Measurements from ENCODE around the gene XXYLT1. TPM values are rescaled to one million over a fixed set of nuclear protein-coding genes. Genes with fewer than 3 reads are reported as not detected.
A peak's percentile ranks its signal among the peaks of the same experiment; 100 is the strongest.

XXYLT1 gene
- total RNA-seq, 2 experiments from 2014 or later: 5.4 to 5.7 TPM

DNA sequence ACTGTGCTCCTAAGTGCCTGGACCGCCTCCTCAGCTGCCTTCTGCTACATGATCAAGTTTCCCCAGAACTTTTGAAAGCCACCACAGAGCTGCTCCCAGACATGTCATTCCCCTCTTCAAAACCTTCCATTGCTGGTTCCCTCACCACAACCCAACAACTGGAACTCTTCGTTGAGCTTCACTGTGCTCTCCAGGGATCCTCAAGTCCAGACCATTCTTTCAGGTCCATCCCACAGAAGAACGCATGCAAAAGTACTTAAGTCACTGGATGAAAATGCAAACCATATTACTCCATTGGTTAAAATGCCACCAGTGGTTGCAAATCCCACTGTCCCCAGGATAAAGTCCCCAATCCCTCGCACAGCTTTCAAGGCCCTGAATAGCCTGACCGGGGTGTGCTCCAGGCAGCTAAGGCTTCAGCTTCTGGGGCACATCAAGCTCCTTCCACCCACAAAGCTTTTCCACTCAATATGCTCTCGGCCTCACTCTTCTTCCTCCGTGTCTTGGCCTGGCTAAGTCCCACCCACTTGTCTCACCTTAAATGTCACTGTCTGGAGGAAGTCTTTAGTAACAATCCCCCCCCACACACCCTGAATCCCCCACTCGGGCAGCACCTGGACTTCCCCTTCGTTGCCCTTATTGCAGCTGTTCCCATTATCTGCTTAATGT, 84.8 kb downstream of the XXYLT1 start:
- ChIA-PET POLR2A (interaction anchor here (0.6 to 1.0 kb wide), 2 partner anchors 8 to 41 kb away, joined by 5 to 7 read pairs; no protein-coding TSS in a partner anchor), CTCF (no interaction called here)
- intact Hi-C loops (cut with DNase I, micrococcal nuclease): no loop called here
- no peaks in the 10 kb centered on the region for H3K27me3 Mint-ChIP-seq
- H3K9me3 Mint-ChIP-seq (ENCODE audit: low read depth): peaks cover 8% of the 10 kb centered on the region
- no peak for DNase-seq
- H3K4me3 Mint-ChIP-seq: no peak overlapping the region
- no peak for ATAC-seq
- peaks cover 55% of the 10 kb centered on the region for H3K4me1 Mint-ChIP-seq
- peaks cover 8% of the 10 kb centered on the region for H3K36me3 Mint-ChIP-seq (ENCODE audit: low read depth)
- H3K27ac Mint-ChIP-seq: peak overlapping the region; percentile 15

DNA sequence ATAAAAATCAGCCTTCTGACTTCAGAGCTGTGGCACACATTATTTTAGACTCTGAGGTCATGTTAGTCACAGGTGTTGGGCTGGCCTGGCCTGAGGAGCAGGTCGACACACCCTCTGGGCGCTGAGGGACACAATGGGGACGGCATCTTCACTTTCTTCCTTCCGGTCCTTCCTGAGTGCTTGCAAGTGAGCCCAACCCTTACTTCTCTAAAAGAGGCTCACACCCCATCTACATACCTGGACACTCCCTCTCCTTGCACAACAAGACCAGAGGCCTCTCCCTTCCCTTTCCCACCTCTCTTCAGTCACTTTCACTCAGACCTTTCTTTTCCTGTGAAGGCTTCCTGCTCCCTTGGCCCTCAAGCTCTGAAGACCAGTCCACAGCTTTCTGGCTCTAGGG, 85.4 kb downstream of the XXYLT1 start:
- peaks cover 57% of the 10 kb centered on the region for H3K4me1 Mint-ChIP-seq

DNA sequence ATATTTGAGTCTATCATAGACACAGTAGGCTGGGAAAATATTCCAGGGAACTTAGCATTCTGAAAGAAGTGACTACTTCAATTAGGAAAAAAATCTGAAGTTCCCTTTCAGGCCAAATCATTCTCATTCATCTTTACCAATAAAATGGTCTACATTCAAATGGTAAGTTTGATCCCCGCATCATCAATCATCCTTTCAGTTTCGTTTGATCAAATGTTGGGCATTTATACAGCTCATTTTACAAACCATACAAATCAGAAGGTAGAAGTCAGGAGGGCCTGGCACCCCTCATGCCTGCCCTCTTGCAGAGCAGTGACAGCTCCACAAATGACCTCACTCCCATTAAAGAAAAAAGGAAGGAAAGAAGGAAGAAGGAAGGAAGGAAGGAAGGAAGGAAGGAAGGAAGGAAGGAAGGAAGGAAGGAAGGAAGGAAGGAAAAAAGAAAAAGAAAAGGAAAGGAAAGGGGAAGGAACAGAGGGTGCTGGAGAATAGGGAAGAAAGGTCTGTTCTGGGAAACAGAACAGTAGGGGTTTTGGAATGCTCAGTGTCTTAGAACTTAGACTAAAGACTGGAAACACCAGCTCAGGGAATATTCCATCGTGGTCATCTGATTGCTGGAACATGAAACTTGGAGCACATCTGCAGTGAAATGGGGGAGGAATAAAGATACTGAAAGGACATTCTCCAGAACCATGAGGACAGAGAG, 86.1 kb downstream of the XXYLT1 start:
- Mint-ChIP-seq H3K27me3 (no peaks in the 10 kb centered on the region), H3K4me3 (no peak overlapping the region), H3K9me3 (ENCODE audit: low read depth) (peaks cover 5% of the 10 kb centered on the region), H3K36me3 (ENCODE audit: low read depth) (peaks cover 5% of the 10 kb centered on the region), H3K27ac (no peak overlapping the region), H3K4me1 (peaks cover 57% of the 10 kb centered on the region)
- ATAC-seq (no peak), DNase-seq (no peak)
- CTCF ChIA-PET: no interaction called here
- POLR2A ChIA-PET: interaction anchor here (1.0 kb wide), 1 partner anchor 51 kb away, joined by 4 read pairs; no protein-coding TSS in a partner anchor
- intact Hi-C loops (cut with DNase I, micrococcal nuclease): loop anchor here in 1 of 2 experiments (5.0 kb wide), 1 partner anchor 58 kb away; no protein-coding TSS in a partner anchor

More for the DNA sequence above, 85.4 kb downstream of the XXYLT1 start:
- DNase-seq (no peak), ATAC-seq (no peak)
- Mint-ChIP-seq H3K4me3 (no peak overlapping the region), H3K27me3 (no peaks in the 10 kb centered on the region), H3K9me3 (ENCODE audit: low read depth) (peaks cover 5% of the 10 kb centered on the region), H3K27ac (peak overlapping the region; percentile 15), H3K36me3 (ENCODE audit: low read depth) (peaks cover 5% of the 10 kb centered on the region)
- ChIA-PET POLR2A (interaction anchor here (1.0 kb wide), 1 partner anchor 42 kb away, joined by 5 read pairs; no protein-coding TSS in a partner anchor), CTCF (no interaction called here)
- intact Hi-C loops (cut with DNase I, micrococcal nuclease): no loop called here

DNA sequence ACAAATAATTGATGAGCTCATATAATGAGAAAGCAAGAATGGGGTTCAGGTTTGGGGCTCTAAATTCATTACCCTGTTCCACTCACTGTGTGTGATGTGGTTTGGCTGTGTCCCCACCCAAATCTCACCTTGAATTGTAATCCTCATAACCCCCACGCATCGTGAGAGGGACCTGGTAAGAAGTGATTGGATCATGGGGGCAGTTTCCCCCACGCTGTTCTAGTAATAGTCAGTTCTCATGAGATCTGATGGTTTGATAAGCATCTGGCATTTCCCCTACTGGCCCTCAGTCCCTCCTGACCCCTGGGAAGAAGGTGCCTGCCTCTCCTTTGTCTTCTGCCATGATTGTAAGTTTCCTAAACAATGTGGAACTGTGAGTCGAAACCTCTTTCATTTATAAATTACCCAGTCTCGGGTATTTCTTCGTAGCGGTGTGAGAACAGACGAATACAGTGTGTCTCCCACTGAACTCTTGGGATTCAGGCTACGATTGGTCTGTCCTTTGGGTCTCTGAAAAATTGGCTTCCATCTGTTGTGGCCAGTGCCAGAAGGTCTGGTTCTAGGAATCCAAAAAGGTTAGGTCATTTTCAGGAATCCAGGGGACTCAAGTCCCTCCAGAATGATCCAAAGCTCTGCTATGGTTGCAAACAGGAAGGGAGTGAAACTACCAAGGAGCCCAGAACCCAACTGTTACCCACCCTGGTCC, 87.7 kb downstream of the XXYLT1 start:
- Mint-ChIP-seq H3K27me3 (no peaks in the 10 kb centered on the region), H3K4me3 (no peak overlapping the region), H3K27ac (peak overlapping the region; percentile 9), H3K4me1 (peaks cover 61% of the 10 kb centered on the region), H3K9me3 (ENCODE audit: low read depth) (no peaks in the 10 kb centered on the region), H3K36me3 (ENCODE audit: low read depth) (peaks cover 2% of the 10 kb centered on the region)
- ChIA-PET CTCF (interaction anchor here (1.1 kb wide), 1 partner anchor 69 kb away, joined by 4 read pairs; no protein-coding TSS in a partner anchor), POLR2A (no interaction called here)
- DNase-seq: peak; percentile 22
- intact Hi-C loops (cut with DNase I, micrococcal nuclease): loop anchor here (2.0 to 5.0 kb wide), 3 partner anchors 54 to 78 kb away; no protein-coding TSS in a partner anchor
- ATAC-seq: peak; percentile 12

DNA sequence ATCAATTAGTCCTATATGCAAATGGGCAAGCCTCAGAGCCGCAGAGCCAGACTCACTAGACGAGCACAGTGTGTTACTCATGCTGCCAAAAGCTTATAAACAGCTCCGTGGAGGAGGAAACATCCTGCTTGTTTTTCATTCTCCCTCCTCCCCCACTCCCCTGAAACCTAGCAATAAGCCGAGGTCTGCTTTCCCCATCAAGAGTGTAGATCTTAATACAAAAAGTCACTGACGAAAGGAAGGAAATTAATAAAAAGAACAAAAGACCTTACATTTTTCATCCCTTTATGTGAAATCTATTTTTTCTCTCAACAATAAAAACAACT, 88.5 kb downstream of the XXYLT1 start:
- ATAC-seq (peak; percentile 73), DNase-seq (peak; percentile 38)
- CTCF ChIA-PET: interaction anchor here (1.1 to 1.7 kb wide), 2 partner anchors 70 to 89 kb away, joined by 4 read pairs; partner anchors contain the start of gene XXYLT1

DNA sequence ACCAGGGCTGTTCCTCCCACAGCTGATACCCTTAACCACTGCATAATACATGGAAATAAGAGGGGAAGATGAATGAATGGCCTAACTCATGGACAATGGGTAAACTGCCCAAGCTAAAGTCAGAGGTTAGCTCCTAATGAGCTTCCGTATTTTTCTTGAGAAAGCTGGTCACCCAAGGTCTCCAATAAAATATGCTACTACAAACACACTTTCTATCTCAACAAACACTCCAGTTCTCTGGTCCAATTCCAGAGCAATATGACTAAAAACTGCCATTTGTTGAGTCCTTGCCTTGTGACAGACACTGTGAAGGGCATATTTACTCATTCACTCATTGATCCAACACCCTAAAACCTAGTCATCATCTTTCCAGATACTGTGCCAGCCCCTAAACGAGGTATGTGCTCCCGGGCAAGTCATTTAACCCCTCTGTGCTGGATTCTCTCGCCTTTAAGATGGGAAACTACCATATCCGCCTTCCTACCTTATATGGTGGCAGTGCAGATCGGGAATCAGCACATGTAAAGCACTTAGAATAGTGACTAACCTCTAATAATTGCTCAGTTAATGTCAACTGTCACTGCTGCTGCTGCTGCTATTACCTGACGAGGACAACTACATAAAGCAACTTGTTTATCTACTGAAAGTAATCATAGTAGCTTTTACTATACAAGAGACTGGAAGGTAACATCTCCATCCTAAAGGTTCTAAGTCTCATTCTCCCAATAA, 89.1 kb downstream of the XXYLT1 start:
- H3K27me3 Mint-ChIP-seq: no peaks in the 10 kb centered on the region
- H3K9me3 Mint-ChIP-seq (ENCODE audit: low read depth): no peaks in the 10 kb centered on the region
- POLR2A ChIA-PET: no interaction called here
- CTCF ChIA-PET: interaction anchor here (1.1 to 1.7 kb wide), 2 partner anchors 71 to 89 kb away, joined by 4 read pairs; partner anchors contain the start of gene XXYLT1
- peaks cover 2% of the 10 kb centered on the region for H3K36me3 Mint-ChIP-seq (ENCODE audit: low read depth)
- ATAC-seq (peak; percentile 67), DNase-seq (peak; percentile 19)
- intact Hi-C loops (cut with DNase I, micrococcal nuclease): loop anchor here (2.0 to 5.0 kb wide), 3 partner anchors 53 to 79 kb away; no protein-coding TSS in a partner anchor
- H3K4me1 Mint-ChIP-seq: peaks cover 61% of the 10 kb centered on the region
- H3K4me3 Mint-ChIP-seq: no peak overlapping the region
- H3K27ac Mint-ChIP-seq: peak overlapping the region; percentile 57

More for the DNA sequence above, 88.5 kb downstream of the XXYLT1 start:
- no peaks in the 10 kb centered on the region for H3K9me3 Mint-ChIP-seq (ENCODE audit: low read depth)
- POLR2A ChIA-PET: no interaction called here
- intact Hi-C loops (cut with DNase I, micrococcal nuclease): loop anchor here (2.0 to 5.0 kb wide), 3 partner anchors 54 to 78 kb away; no protein-coding TSS in a partner anchor
- H3K27me3 Mint-ChIP-seq: no peaks in the 10 kb centered on the region
- peaks cover 2% of the 10 kb centered on the region for H3K36me3 Mint-ChIP-seq (ENCODE audit: low read depth)
- no peak overlapping the region for H3K4me3 Mint-ChIP-seq
- peak overlapping the region; percentile 57 for H3K27ac Mint-ChIP-seq
- peaks cover 63% of the 10 kb centered on the region for H3K4me1 Mint-ChIP-seq

DNA sequence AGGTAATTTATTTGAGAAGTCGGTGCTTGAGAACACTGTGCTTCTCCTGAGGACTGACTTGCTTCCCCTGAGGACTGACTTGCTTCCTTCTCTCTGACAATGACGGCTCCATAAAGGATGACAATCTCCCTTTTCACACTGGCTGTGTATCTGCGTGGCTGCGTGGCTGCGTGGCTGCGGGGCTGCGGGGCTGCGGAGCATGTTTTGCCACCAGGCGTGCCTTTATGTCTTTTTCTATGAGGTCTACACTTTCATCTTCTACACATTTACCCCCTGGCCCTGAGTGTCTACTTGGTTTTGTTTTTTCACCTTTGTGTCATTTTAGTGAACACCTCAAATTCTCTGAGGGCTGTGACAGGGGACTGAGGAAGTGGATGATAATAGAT, 89.9 kb downstream of the XXYLT1 start:
- intact Hi-C loops (cut with DNase I, micrococcal nuclease): loop anchor here in 1 of 2 experiments (5.0 kb wide), 1 partner anchor 54 kb away; no protein-coding TSS in a partner anchor
- Mint-ChIP-seq H3K27ac (no peak overlapping the region), H3K4me3 (no peak overlapping the region), H3K36me3 (ENCODE audit: low read depth) (peaks cover 2% of the 10 kb centered on the region), H3K9me3 (ENCODE audit: low read depth) (no peaks in the 10 kb centered on the region), H3K4me1 (peaks cover 54% of the 10 kb centered on the region), H3K27me3 (no peaks in the 10 kb centered on the region)
- ChIA-PET POLR2A (no interaction called here), CTCF (interaction anchor here (1.7 kb wide), 1 partner anchor 90 kb away, joined by 4 read pairs; the partner anchor contains the start of gene XXYLT1)
- no peak for ATAC-seq
- DNase-seq: no peak

DNA sequence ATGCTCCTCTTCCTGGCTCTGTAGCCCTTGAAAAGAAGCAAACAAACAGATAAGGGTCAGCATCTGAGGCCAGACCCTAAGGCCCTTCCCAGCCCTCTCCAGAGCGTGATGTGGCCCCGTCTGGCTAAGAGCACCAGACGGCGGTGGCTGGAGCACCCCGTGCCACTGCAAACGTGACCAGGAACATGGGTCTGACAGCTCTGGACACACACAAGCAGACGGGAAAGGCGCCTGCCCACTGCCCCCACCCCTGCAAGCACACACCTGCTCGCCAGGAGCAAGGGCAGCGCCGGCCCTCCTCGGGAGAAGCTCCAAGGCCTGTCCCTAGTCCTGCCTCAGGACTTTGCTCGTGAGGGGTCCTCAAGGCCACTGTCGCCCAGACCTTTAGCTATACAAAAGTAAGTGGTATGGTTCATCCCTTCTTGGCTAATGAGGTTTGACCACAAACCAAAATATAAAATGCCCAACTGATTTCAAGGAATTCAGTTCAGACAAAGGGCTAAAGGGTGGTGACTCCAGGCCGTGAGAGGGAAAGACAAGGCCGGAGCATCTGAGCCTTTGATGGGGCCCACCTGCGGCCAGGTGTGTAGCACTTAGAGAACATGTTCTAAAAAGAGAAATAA, 90.4 kb downstream of the XXYLT1 start:
- peaks cover 49% of the 10 kb centered on the region for H3K4me1 Mint-ChIP-seq
- no peak overlapping the region for H3K27ac Mint-ChIP-seq
- DNase-seq (no peak), ATAC-seq (no peak)
- H3K9me3 Mint-ChIP-seq (ENCODE audit: low read depth): no peaks in the 10 kb centered on the region
- CTCF ChIA-PET: no interaction called here
- H3K36me3 Mint-ChIP-seq (ENCODE audit: low read depth): peaks cover 2% of the 10 kb centered on the region
- H3K4me3 Mint-ChIP-seq: no peak overlapping the region
- intact Hi-C loops (cut with DNase I, micrococcal nuclease): loop anchor here in 1 of 2 experiments (5.0 kb wide), 1 partner anchor 53 kb away; no protein-coding TSS in a partner anchor
- POLR2A ChIA-PET: no interaction called here
- no peaks in the 10 kb centered on the region for H3K27me3 Mint-ChIP-seq

DNA sequence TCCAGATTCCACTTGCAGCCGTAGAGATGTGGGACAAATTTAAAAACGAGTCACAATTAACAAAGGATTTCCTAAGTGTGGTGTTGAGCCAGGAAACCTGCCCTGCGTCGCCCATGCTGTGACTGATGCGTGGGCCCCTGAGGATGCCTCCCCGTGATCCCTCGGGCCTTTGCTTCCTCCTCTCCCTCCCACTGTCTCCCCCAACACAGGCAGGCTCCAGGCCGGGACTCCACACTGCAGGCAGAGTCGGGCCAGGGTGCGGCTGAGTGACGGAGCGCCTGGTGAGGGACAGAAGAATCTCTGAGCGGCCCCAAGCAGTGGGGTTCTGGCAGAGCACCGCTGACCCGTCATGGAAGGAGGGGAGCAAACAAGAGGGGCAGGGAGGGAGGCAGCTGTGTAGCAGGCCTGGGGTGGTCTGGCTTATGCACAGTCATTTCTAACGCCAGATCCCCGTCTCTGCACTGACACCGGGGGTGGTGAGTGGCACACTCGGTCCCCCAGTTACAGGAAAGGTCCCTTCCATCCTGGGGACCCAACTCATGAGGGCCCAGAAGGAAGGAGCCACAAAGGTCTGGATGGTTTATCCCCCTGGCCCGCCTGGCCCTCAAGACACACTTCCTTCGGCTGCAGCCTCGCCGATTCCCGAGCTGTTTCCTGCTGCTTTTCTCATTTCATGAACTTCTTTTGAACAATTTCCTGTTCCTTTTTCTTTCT, 91.0 kb downstream of the XXYLT1 start:
- Mint-ChIP-seq H3K27ac (no peak overlapping the region), H3K36me3 (ENCODE audit: low read depth) (peaks cover 2% of the 10 kb centered on the region), H3K4me3 (no peak overlapping the region), H3K9me3 (ENCODE audit: low read depth) (no peaks in the 10 kb centered on the region), H3K4me1 (peaks cover 45% of the 10 kb centered on the region), H3K27me3 (no peaks in the 10 kb centered on the region)
- ChIA-PET CTCF (no interaction called here), POLR2A (no interaction called here)
- ATAC-seq (no peak), DNase-seq (no peak)
- intact Hi-C loops (cut with DNase I, micrococcal nuclease): loop anchor here in 1 of 2 experiments (5.0 kb wide), 1 partner anchor 53 kb away; no protein-coding TSS in a partner anchor
